GM12878 (cell line): ENCODE measurements around the gene TRABD2A. TPM values are rescaled to one million over a fixed set of nuclear protein-coding genes. Genes with fewer than 3 reads are reported as not detected.

ENCODE experiments used
- ATAC-seq: fragments of 200-7000 bp; cut with Tn5 transposase; 3 replicates; pipeline ENCODE4 v1.9.1; 2020; ENCODE audit warnings: mild to moderate bottlenecking, moderate library complexity
- BruUV-seq: library from RNA; stranded (reverse); fragments of 400-500 nt; replicated peaks from 2 replicates; lab custom pipeline; 2021; lab: Mats Ljungman, UMichigan
- CTCF ChIA-PET: fragments of 300-600 bp; sonication (Branson Sonifier 250); formaldehyde crosslinking; extraction: SDS; loops from one replicate; lab custom pipeline; 2021; ENCODE audit warnings: inconsistent platforms; lab: Yijun Ruan, JAX
- POLR2A ChIA-PET: fragments of 350-600 bp; formaldehyde crosslinking; extraction: SDS; loops from one replicate; lab custom pipeline; 2021; ENCODE audit warnings: inconsistent platforms; lab: Charles Lee
- RAD21 ChIA-PET: fragments of 300-600 bp; sonication (Branson Sonifier 250); formaldehyde crosslinking; loops from one replicate; lab custom pipeline; 2023; ENCODE audit warnings: antibody characterized with exemption; ENCODE audit not compliant: unreplicated experiment; lab: Charles Lee
- SMC1A ChIA-PET: fragments of 300-600 bp; sonication (Branson Sonifier 250); formaldehyde crosslinking; loops from one replicate; lab custom pipeline; 2023; ENCODE audit not compliant: unreplicated experiment, uncharacterized antibody; lab: Charles Lee
- DNase-seq: peaks from one replicate; pipeline ENCODE4 v3.0.0-alpha.2; 2011; ENCODE audit warnings: low read depth, low spot score
- FAIRE-seq: peaks from 3 replicates; lab custom pipeline; 2011; peaks lifted over from hg19 to GRCh38; lab: Jason Lieb, UNC
- H2AFZ ChIP-seq: 2 replicates; pipeline ENCODE4 v1.6.0; 2011; ENCODE audit warnings: low read depth, low read length, control low read depth; ENCODE audit not compliant: control insufficient read depth
- H3K27ac ChIP-seq: 2 replicates; pipeline ENCODE4 v1.5.1; 2011; ENCODE audit warnings: control low read depth; ENCODE audit not compliant: control insufficient read depth, insufficient read depth
- H3K27me3 ChIP-seq, 2 experiments: replicated peaks in 1 of 2; 2 replicates each; pipeline versions ENCODE4 v1.6.0 to v1.6.1; 2011; ENCODE audit warnings: low read length in 1 of 2; ENCODE audit not compliant: control insufficient read depth in 2 of 2, insufficient read depth in 2 of 2
- H3K36me3 ChIP-seq, 2 experiments: 2 replicates each; pipeline ENCODE4 v1.5.1; 2011; ENCODE audit warnings: low read length in 1 of 2; ENCODE audit not compliant: control insufficient read depth in 2 of 2, insufficient read depth in 2 of 2
- H3K4me1 ChIP-seq: 2 replicates; pipeline ENCODE4 v1.6.1; 2011; ENCODE audit warnings: mild to moderate bottlenecking, low read length, moderate library complexity, mixed read lengths; ENCODE audit not compliant: control insufficient read depth, insufficient read depth
- H3K4me2 ChIP-seq: 2 replicates; pipeline ENCODE4 v1.6.0; 2011; ENCODE audit warnings: control low read depth; ENCODE audit not compliant: control insufficient read depth, insufficient read depth
- H3K4me3 ChIP-seq: fragments of 200-600 bp; sonication (generic); 2 replicates; pipeline ENCODE4 v1.5.1; 2016
- H3K79me2 ChIP-seq: 2 replicates; pipeline ENCODE4 v1.6.0; 2011; ENCODE audit warnings: low read length; ENCODE audit not compliant: control insufficient read depth, insufficient read depth
- H3K9ac ChIP-seq: 2 replicates; pipeline ENCODE4 v1.8.0; 2011; ENCODE audit warnings: low read length, control low read depth, mixed read lengths; ENCODE audit not compliant: control insufficient read depth, insufficient read depth
- H3K9me3 ChIP-seq: replicated peaks from 3 replicates; pipeline ENCODE4 v1.5.1; 2011; ENCODE audit warnings: mild to moderate bottlenecking, low read length; ENCODE audit not compliant: control insufficient read depth, insufficient read depth
- H4K20me1 ChIP-seq: 2 replicates; pipeline ENCODE4 v1.6.0; 2011; ENCODE audit not compliant: control insufficient read depth, insufficient read depth
- BCL3 ChIP-seq: IDR thresholded peaks from 2 replicates; pipeline ENCODE4 v1.6.1; 2011; ENCODE audit warnings: borderline replicate concordance, low read depth, mild to moderate bottlenecking, moderate library complexity, low read length; ENCODE audit not compliant: insufficient read depth, poor library complexity, severe bottlenecking
- BMI1 ChIP-seq: fragments of 450-650 bp; IDR thresholded peaks from 2 replicates; pipeline ENCODE4 v1.6.1; 2016; ENCODE audit warnings: mild to moderate bottlenecking, moderate library complexity, borderline replicate concordance
- E2F8 ChIP-seq: fragments of 450-650 bp; IDR thresholded peaks from 2 replicates; pipeline ENCODE4 v1.6.1; 2018; ENCODE audit warnings: mild to moderate bottlenecking, low read depth, moderate library complexity; ENCODE audit not compliant: partially characterized antibody
- HCFC1 ChIP-seq: fragments of 150-350 bp; IDR thresholded peaks from 2 replicates; pipeline ENCODE4 v1.6.1; 2014; ENCODE audit warnings: low read length
- IKZF2 ChIP-seq, 2 experiments: fragments of 450-650 bp; IDR thresholded peaks; 2 replicates each; pipeline ENCODE4 v1.6.1; 2017; ENCODE audit warnings: mild to moderate bottlenecking in 2 of 2, moderate library complexity in 2 of 2
- NBN ChIP-seq: fragments of 450-650 bp; IDR thresholded peaks from 2 replicates; pipeline ENCODE4 v1.6.1; 2016
- NR2C2 ChIP-seq: IDR thresholded peaks from 2 replicates; pipeline ENCODE4 v1.6.1; 2011; ENCODE audit warnings: borderline replicate concordance, low read depth; ENCODE audit not compliant: control insufficient read depth, insufficient read length
- NR2F1 ChIP-seq: fragments of 450-650 bp; conservative IDR thresholded peaks from 2 replicates; pipeline ENCODE4 v1.6.1; 2017; ENCODE audit warnings: mild to moderate bottlenecking
- PAX8 ChIP-seq: fragments of 450-650 bp; IDR thresholded peaks from 2 replicates; pipeline ENCODE4 v1.6.1; 2017; ENCODE audit warnings: mild to moderate bottlenecking, moderate library complexity
- RB1 ChIP-seq: fragments of 450-650 bp; formaldehyde crosslinking; IDR thresholded peaks from 2 replicates; pipeline ENCODE4 v1.6.1; 2017; ENCODE audit warnings: mild to moderate bottlenecking, borderline replicate concordance
- SPI1 ChIP-seq: IDR thresholded peaks from 2 replicates; pipeline ENCODE4 v1.6.1; 2011; ENCODE audit warnings: low read depth, mild to moderate bottlenecking, low read length, moderate library complexity, borderline replicate concordance; ENCODE audit not compliant: insufficient read depth
- TCF3 ChIP-seq: IDR thresholded peaks from 2 replicates; pipeline ENCODE4 v1.6.1; 2012; ENCODE audit warnings: low read depth, mild to moderate bottlenecking, low read length, borderline replicate concordance; ENCODE audit not compliant: insufficient read depth
- YBX1 ChIP-seq: fragments of 450-650 bp; IDR thresholded peaks from 2 replicates; pipeline ENCODE4 v1.6.1; 2016; ENCODE audit warnings: antibody characterized with exemption
- YY1 ChIP-seq: IDR thresholded peaks from 2 replicates; pipeline ENCODE4 v1.6.1; 2011; ENCODE audit warnings: low read depth, mild to moderate bottlenecking, low read length
- WGBS: methylation state at CpG from one replicate; pipeline ENCODE4 v1.1.6; 2016; ENCODE audit warnings: low lambda C conversion rate; ENCODE audit not compliant: insufficient replicate concordance, insufficient coverage; ENCODE audit errors: missing lambda C conversion rate; 5-methylcytosine and 5-hydroxymethylcytosine counted together
- in situ Hi-C: fragments of 300-500 bp; cut with MboI; formaldehyde crosslinking; loops from 9 replicates; pipeline ENCODE4 v1.14.3; 2018; ENCODE audit warnings: mixed read lengths
- intact Hi-C: fragments of 100-400 bp; cut with micrococcal nuclease; formaldehyde crosslinking; loops from one replicate; pipeline ENCODE4 v1.14.2; 2022; ENCODE audit not compliant: unreplicated experiment
- polyA plus RNA-seq, 11 experiments: library from polyadenylated mRNA; depleted of rRNA in 4 of 11; unstranded in 6 of 11; stranded (reverse) in 5 of 11; fragments of >200 nt; fragmentation: Nextera tagmentation in 4 of 11; fragmentation: Illumina TruSeq in 1 of 11; extraction: Ambion mirVana in 4 of 11; extraction: Trizol in 1 of 11; gene quantifications; 1 replicate in 1 of 11; 2 replicates in 10 of 11; pipeline versions ENCODE4 v1.2.1 to v1.2.3, GENCODE V29; 2011 to 2016; ENCODE audit warnings: inconsistent platforms in 2 of 11, missing spikeins in 2 of 11, low read depth in 1 of 11
- total RNA-seq, 4 experiments: library from RNA; depleted of rRNA in 3 of 4; stranded (reverse); fragments of >200 nt in 3 of 4; fragmentation: Illumina TruSeq in 1 of 4; extraction: Trizol in 1 of 4; gene quantifications; 2 replicates each; pipeline versions ENCODE4 v1.2.1 to v1.2.3, GENCODE V29; 2013 to 2021

The TRABD2A gene
- total and polyA plus RNA-seq, 10 of the 15 experiments (the other 5 are each of a cell fraction or from before 2014, with no cell fraction given) = 1.4 to 7.6 (median 4.1) TPM

- ChIA-PET RAD21 (interaction anchor here (0.9 to 4.3 kb wide), 5 partner anchors 15 to 36 kb away, joined by 3 to 67 read pairs (median 4); no protein-coding TSS in a partner anchor), POLR2A (interaction anchor here (1.5 to 5.2 kb wide), 5 partner anchors 15 to 42 kb away, joined by 6 to 71 read pairs (median 28); no protein-coding TSS in a partner anchor), CTCF (interaction anchor here (1.2 kb wide), 1 partner anchor 22 kb away, joined by 5 read pairs; no protein-coding TSS in a partner anchor), SMC1A (interaction anchor here (0.6 to 6.0 kb wide), 4 partner anchors 15 to 39 kb away, joined by 3 to 52 read pairs (median 17); no protein-coding TSS in a partner anchor)
- in situ Hi-C loops (no loop called here), intact Hi-C loops (no loop called here)
- no peak for FAIRE-seq
- H3K9ac ChIP-seq = no peak overlapping the region
- peaks cover 20% of the 10 kb centered on the region for H3K79me2 ChIP-seq
- no peak overlapping the region for H2AFZ ChIP-seq
- 75% methylated on average over 9 of the region's 9 CpGs for WGBS
- H4K20me1 ChIP-seq = no peaks in the 10 kb centered on the region
- H3K27ac ChIP-seq = no peak overlapping the region
- H3K27me3 ChIP-seq = no peaks in the 10 kb centered on the region
- H3K4me1 ChIP-seq = peaks cover 26% of the 10 kb centered on the region
- no peak for ATAC-seq
- no peak overlapping the region; the same call in 1 of the 2 replicates for H3K4me2 ChIP-seq
- DNase-seq = no peak
- no TSS peak for BruUV-seq
- H3K9me3 ChIP-seq = no peaks in the 10 kb centered on the region; the same call in 2 of the 3 replicates
- H3K36me3 ChIP-seq = no peaks in the 10 kb centered on the region
- H3K4me3 ChIP-seq = no peak overlapping the region
- TF ChIP-seq TCF3 (no peak), RB1 (no peak), YY1 (no peak), SPI1 (no peak), NBN (no peak), BMI1 (no peak), NR2C2 (no peak), PAX8 (no peak), BCL3 (no peak), YBX1 (no peak), HCFC1 (no peak), IKZF2 (IDR thresholded peaks at IDR 0.05) (no peak), E2F8 (no peak), NR2F1 (no peak)
Observed at GRCh38 chr2:84904151-84904550, 23.3 kb upstream of the TRABD2A start.
